HCT116 (cell line): ENCODE measurements around the gene ALOXE3. TPM values are rescaled to one million over a fixed set of nuclear protein-coding genes. Genes with fewer than 3 reads are reported as not detected.

ENCODE experiments used
- ATAC-seq: fragments of 200-7000 bp; cut with Tn5 transposase; 2 replicates; pipeline ENCODE4 v1.9.1; 2020; ENCODE audit warnings: mild to moderate bottlenecking, moderate library complexity
- BruUV-seq: library from RNA; stranded (reverse); fragments of 400-500 nt; replicated peaks from 2 replicates; lab custom pipeline; 2021; lab: Mats Ljungman, UMichigan
- CTCF ChIA-PET: fragments of 300-600 bp; sonication (Branson Sonifier 250); formaldehyde crosslinking; loops from one replicate; lab custom pipeline; 2021; ENCODE audit warnings: antibody characterized with exemption; lab: Charles Lee
- POLR2A ChIA-PET: fragments of 300-600, 350-600 bp; sonication (Branson Sonifier 250); formaldehyde crosslinking; loops from one replicate; lab custom pipeline; 2021; ENCODE audit warnings: antibody characterized with exemption; lab: Charles Lee
- RAD21 ChIA-PET, 2 experiments: fragments of 300-600 bp; sonication (Branson Sonifier 250); formaldehyde crosslinking; loops; one replicate each; lab custom pipeline; 2023; ENCODE audit warnings: low total read pairs in 2 of 2; ENCODE audit not compliant: uncharacterized antibody in 2 of 2, unreplicated experiment in 2 of 2, low non-redundant PET in 1 of 2; lab: Charles Lee
- DNase-seq: peaks from one replicate; pipeline ENCODE4 v3.0.0-alpha.2; 2010; ENCODE audit warnings: low read depth, low spot score
- H2AFZ ChIP-seq: fragments of 200-600 bp; shearing (Covaris generic), sonication (generic); 2 replicates; pipeline ENCODE4 v1.6.1; 2017; ENCODE audit warnings: low read depth, mixed run types, mixed read lengths, antibody characterized with exemption, low read length; ENCODE audit not compliant: poor library complexity, severe bottlenecking
- H3K27ac ChIP-seq: 2 replicates; pipeline ENCODE4 v1.5.1; 2012; ENCODE audit warnings: low read depth, low read length
- H3K27me3 ChIP-seq: fragments of 200-600 bp; sonication (generic); 2 replicates; pipeline ENCODE4 v1.6.1; 2016; ENCODE audit warnings: mixed run types, low read length, mixed read lengths; ENCODE audit not compliant: insufficient read depth
- H3K36me3 ChIP-seq, 2 experiments: fragments of 200-500 bp in 1 of 2; fragments of 200-600 bp in 1 of 2; sonication (Bioruptor generic) in 1 of 2; sonication (generic) in 1 of 2; 2 replicates each; pipeline versions ENCODE4 v1.5.1 to v1.6.1; 2014 to 2016; ENCODE audit warnings: low read length in 2 of 2, inconsistent platforms in 1 of 2, mixed read lengths in 1 of 2, mixed run types in 1 of 2; ENCODE audit not compliant: insufficient read depth in 2 of 2, control insufficient read depth in 1 of 2
- H3K4me1 ChIP-seq, 2 experiments: fragments of 200-600 bp in 1 of 2; sonication (generic) in 1 of 2; 2 replicates each; pipeline versions ENCODE4 v1.5.1 to v1.6.1; 2012 to 2017; ENCODE audit warnings: low read length in 2 of 2, inconsistent platforms in 1 of 2, mild to moderate bottlenecking in 1 of 2, mixed read lengths in 1 of 2, mixed run types in 1 of 2, moderate library complexity in 1 of 2; ENCODE audit not compliant: insufficient read depth in 2 of 2, control insufficient read depth in 1 of 2
- H3K4me2 ChIP-seq: fragments of 200-600 bp; sonication (generic); 2 replicates; pipeline ENCODE4 v1.6.1; 2017; ENCODE audit warnings: mixed run types, low read length, mixed read lengths
- H3K4me3 ChIP-seq, 2 experiments: fragments of 200-600 bp in 1 of 2; sonication (generic) in 1 of 2; replicated peaks in 1 of 2; 2 replicates each; pipeline ENCODE4 v1.5.1; 2011 to 2016; ENCODE audit warnings: low read length in 2 of 2, control low read depth in 1 of 2, low read depth in 1 of 2, mild to moderate bottlenecking in 1 of 2, mixed read lengths in 1 of 2, mixed run types in 1 of 2
- H3K79me2 ChIP-seq: fragments of 200-600 bp; sonication (generic); 2 replicates; pipeline ENCODE4 v1.6.1; 2017; ENCODE audit warnings: mild to moderate bottlenecking, mixed run types, low read length, moderate library complexity, mixed read lengths; ENCODE audit not compliant: insufficient read depth
- H3K9ac ChIP-seq: fragments of 200-600 bp; sonication (generic); 2 replicates; pipeline ENCODE4 v1.6.1; 2016; ENCODE audit warnings: low read length, mixed read lengths
- H3K9me2 ChIP-seq: fragments of 200-600 bp; sonication (generic), shearing (Covaris generic); 2 replicates; pipeline ENCODE4 v1.6.1; 2017; ENCODE audit warnings: mixed run types, mild to moderate bottlenecking, moderate library complexity; ENCODE audit not compliant: insufficient read depth
- H3K9me3 ChIP-seq, 2 experiments: fragments of 200-500 bp in 1 of 2; fragments of 200-600 bp in 1 of 2; sonication (Bioruptor generic) in 1 of 2; sonication (generic) in 1 of 2; 2 replicates each; pipeline ENCODE4 v1.6.1; 2014 to 2017; ENCODE audit warnings: low read length in 2 of 2, mixed read lengths in 2 of 2, inconsistent platforms in 1 of 2, low read depth in 1 of 2, mild to moderate bottlenecking in 1 of 2, mixed run types in 1 of 2, moderate library complexity in 1 of 2; ENCODE audit not compliant: control insufficient read depth in 1 of 2, insufficient read depth in 1 of 2
- H4K20me1 ChIP-seq: fragments of 200-600 bp; sonication (generic), shearing (Covaris generic); 2 replicates; pipeline ENCODE4 v1.6.1; 2017; ENCODE audit warnings: mixed run types, mild to moderate bottlenecking, moderate library complexity; ENCODE audit not compliant: insufficient read depth
- ATF3 ChIP-seq: IDR thresholded peaks from 2 replicates; pipeline ENCODE4 v1.6.1; 2012
- EZH2 ChIP-seq: fragments of 200-600 bp; sonication (generic); IDR thresholded peaks from 2 replicates; pipeline ENCODE4 v1.6.1; 2017; ENCODE audit warnings: antibody characterized with exemption, mixed run types
- EZH2phosphoT487 ChIP-seq: fragments of 200-600 bp; IDR thresholded peaks from 2 replicates; pipeline ENCODE4 v1.6.1; 2018; ENCODE audit warnings: antibody characterized with exemption, borderline replicate concordance
- RAD21 ChIP-seq: IDR thresholded peaks from 2 replicates; pipeline ENCODE4 v1.6.1; 2012; ENCODE audit warnings: low read depth, mild to moderate bottlenecking
- SP1 ChIP-seq: IDR thresholded peaks from 2 replicates; pipeline ENCODE4 v1.6.1; 2012; ENCODE audit warnings: low read depth
- YY1 ChIP-seq: IDR thresholded peaks from 2 replicates; pipeline ENCODE4 v1.6.1; 2011; ENCODE audit warnings: low read length, low read depth, moderate library complexity, mild to moderate bottlenecking; ENCODE audit not compliant: insufficient replicate concordance; ENCODE audit errors: extremely low read depth
- intact Hi-C: fragments of 100-400 bp; cut with micrococcal nuclease; formaldehyde crosslinking; loops from 2 replicates; pipeline ENCODE4 v1.10.0; 2022
- total RNA-seq: library from RNA; stranded (reverse); gene quantifications from one replicate; pipeline ENCODE4 v1.2.1, GENCODE V29; 2021; ENCODE audit not compliant: unreplicated experiment
- TF ChIP-seq, protein P1 (sequence below), 3 experiments: fragments of 200-600 bp in 1 of 3; sonication (generic) in 1 of 3; IDR thresholded peaks in 2 of 3; conservative IDR thresholded peaks in 1 of 3; 2 replicates each; pipeline ENCODE4 v1.5.1; 2012 to 2017; ENCODE audit warnings: low read depth in 2 of 3, low read length in 2 of 3, antibody characterized with exemption in 1 of 3, borderline replicate concordance in 1 of 3, control low read depth in 1 of 3, mild to moderate bottlenecking in 1 of 3, mixed read lengths in 1 of 3, mixed run types in 1 of 3, moderate library complexity in 1 of 3; ENCODE audit not compliant: insufficient read depth in 1 of 3

The ALOXE3 gene
- total RNA-seq, 1 experiment from 2014 or later: 3.5 TPM

DNA sequence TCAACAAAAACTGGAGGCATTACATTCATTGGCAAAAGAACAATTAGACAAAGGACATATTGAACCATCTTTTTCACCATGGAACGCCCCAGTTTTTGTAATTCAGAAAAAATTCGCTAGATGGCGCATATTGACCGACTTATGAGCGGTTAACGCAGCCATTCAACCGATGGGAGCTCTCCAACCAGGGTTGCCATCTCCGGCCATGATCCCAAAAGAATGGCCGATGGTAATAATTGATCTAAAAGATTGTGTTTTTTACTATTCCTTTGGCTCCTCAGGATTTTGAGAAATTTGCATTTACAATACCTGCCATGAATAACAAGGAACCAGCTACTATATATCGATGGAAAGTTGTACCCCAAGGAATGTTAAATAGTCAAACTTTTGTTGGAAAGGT, 58.0 kb downstream of the ALOXE3 start:
- H3K4me3 ChIP-seq: 0 out of 4 replicates have a peak overlapping the region, but pooled peaks of 1 of the 2 experiments have one; percentile 15
- peaks cover 0 to 20% of the 10 kb centered on the region in 2 experiments; a peak in 3 of 4 replicates for H3K4me1 ChIP-seq
- peak overlapping the region; percentile 99 for H2AFZ ChIP-seq
- no peak overlapping the region for H3K9ac ChIP-seq
- ATAC-seq: peak; percentile 77
- intact Hi-C loops: loop anchor here (1.0 to 5.0 kb wide), 5 partner anchors 50 to 727 kb away; partner anchors contain the start of gene RPL26
- peak overlapping the region; percentile 51 for H3K4me2 ChIP-seq
- peak; percentile 75 for DNase-seq
- BruUV-seq: no TSS peak
- H3K79me2 ChIP-seq: no peaks in the 10 kb centered on the region
- POLR2A ChIA-PET: interaction anchor here (0.6 to 1.4 kb wide), 4 partner anchors 50 to 185 kb away, joined by 3 to 15 read pairs (median 4); no protein-coding TSS in a partner anchor
- H3K9me3 ChIP-seq: no peaks in the 10 kb centered on the region
- H3K27me3 ChIP-seq: no peaks in the 10 kb centered on the region
- H3K36me3 ChIP-seq: no peaks in the 10 kb centered on the region
- H3K9me2 ChIP-seq: no peaks in the 10 kb centered on the region
- no peak for TF ChIP-seq SP1
- TF ChIP-seq, protein P1, sequence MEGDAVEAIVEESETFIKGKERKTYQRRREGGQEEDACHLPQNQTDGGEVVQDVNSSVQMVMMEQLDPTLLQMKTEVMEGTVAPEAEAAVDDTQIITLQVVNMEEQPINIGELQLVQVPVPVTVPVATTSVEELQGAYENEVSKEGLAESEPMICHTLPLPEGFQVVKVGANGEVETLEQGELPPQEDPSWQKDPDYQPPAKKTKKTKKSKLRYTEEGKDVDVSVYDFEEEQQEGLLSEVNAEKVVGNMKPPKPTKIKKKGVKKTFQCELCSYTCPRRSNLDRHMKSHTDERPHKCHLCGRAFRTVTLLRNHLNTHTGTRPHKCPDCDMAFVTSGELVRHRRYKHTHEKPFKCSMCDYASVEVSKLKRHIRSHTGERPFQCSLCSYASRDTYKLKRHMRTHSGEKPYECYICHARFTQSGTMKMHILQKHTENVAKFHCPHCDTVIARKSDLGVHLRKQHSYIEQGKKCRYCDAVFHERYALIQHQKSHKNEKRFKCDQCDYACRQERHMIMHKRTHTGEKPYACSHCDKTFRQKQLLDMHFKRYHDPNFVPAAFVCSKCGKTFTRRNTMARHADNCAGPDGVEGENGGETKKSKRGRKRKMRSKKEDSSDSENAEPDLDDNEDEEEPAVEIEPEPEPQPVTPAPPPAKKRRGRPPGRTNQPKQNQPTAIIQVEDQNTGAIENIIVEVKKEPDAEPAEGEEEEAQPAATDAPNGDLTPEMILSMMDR (IDR thresholded peaks at IDR 0.05 in 2 of 3, conservative IDR thresholded peaks at IDR 0.05 in 1 of 3; ENCODE audit: borderline replicate concordance in 1 of 3, insufficient read depth in 1 of 3, low read depth in 2 of 3, low read length in 2 of 3): peak; percentile 50 to 83 (median 78); a peak in 4 of 6 replicates
- TF ChIP-seq RAD21: peak; percentile 91
- peak; percentile 70 for TF ChIP-seq YY1
- H4K20me1 ChIP-seq: no peaks in the 10 kb centered on the region
- RAD21 ChIA-PET: interaction anchor here in 1 of 2 experiments (1.0 kb wide), 2 partner anchors 9 to 13 kb away, joined by 3 to 4 read pairs; no protein-coding TSS in a partner anchor
- CTCF ChIA-PET: interaction anchor here (0.6 to 5.7 kb wide), 38 partner anchors 9 to 1462 kb away, joined by 3 to 35 read pairs (median 5); partner anchors contain the start of genes ALOXE3, KRABD2 and SLC25A35
- H3K27ac ChIP-seq: no peak overlapping the region

DNA sequence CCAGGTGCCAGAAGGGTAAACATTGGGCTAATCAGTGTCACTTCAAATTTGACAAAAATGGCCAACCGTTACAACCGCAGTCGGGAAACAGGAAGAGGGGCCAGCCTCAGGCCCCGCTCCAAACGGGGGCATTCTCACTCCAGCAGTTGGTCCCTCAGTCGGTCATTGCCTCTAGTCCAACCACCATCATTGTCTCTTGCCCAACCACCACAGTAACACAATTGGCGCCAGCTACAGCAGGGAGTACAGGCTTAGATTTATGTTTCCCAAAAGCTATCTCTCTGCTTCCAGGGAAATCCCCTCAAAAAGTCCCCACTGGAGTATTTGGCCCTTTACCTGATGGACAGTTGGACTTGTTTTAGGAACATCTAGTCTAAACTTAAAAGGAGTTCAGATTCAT, 59.2 kb downstream of the ALOXE3 start:
- H3K36me3 ChIP-seq: no peaks in the 10 kb centered on the region
- BruUV-seq: no TSS peak
- H3K9me2 ChIP-seq: no peaks in the 10 kb centered on the region
- no peak overlapping the region for H3K4me2 ChIP-seq
- no peak overlapping the region for H3K4me3 ChIP-seq
- intact Hi-C loops: loop anchor here (5.0 kb wide), 1 partner anchor 427 kb away; the partner anchor contains the start of gene SHBG
- TF ChIP-seq EZH2phosphoT487 (no peak), ATF3 (no peak), EZH2 (no peak)
- TF ChIP-seq, all 23 proteins: peak for 0
- no peak for ATAC-seq
- Histone ChIP-seq H3K79me2 (no peaks in the 10 kb centered on the region), H4K20me1 (no peaks in the 10 kb centered on the region), H3K9ac (no peak overlapping the region), H3K27ac (no peak overlapping the region), H3K27me3 (no peaks in the 10 kb centered on the region), H3K9me3 (no peaks in the 10 kb centered on the region), H3K4me1 (peaks cover 0 to 20% of the 10 kb centered on the region in 2 experiments; a peak in 3 of 4 replicates), H2AFZ (peak overlapping the region; percentile 94)
- ChIA-PET CTCF (interaction anchor here (1.0 to 5.7 kb wide), 6 partner anchors 15 to 59 kb away, joined by 4 to 35 read pairs (median 12); partner anchors contain the start of gene ALOXE3), RAD21 (interaction anchor here in 1 of 2 experiments (0.7 kb wide), 1 partner anchor 14 kb away, joined by 3 read pairs; no protein-coding TSS in a partner anchor), POLR2A (interaction anchor here (0.5 kb wide), 1 partner anchor 10 kb away, joined by 3 read pairs; no protein-coding TSS in a partner anchor)
- DNase-seq: no peak
